HepG2 (cell line): ENCODE measurements around the gene AUP1. TPM values are rescaled to one million over a fixed set of nuclear protein-coding genes. Genes with fewer than 3 reads are reported as not detected.

ENCODE experiments used
- AGO1 ChIP-seq: fragments of 200-400 bp; formaldehyde crosslinking; IDR thresholded peaks from 2 replicates; pipeline ENCODE4 v1.6.1; 2017; ENCODE audit warnings: mild to moderate bottlenecking, low read depth, low read length, moderate library complexity; ENCODE audit not compliant: poor library complexity, severe bottlenecking
- AHR ChIP-seq: IDR thresholded peaks from 2 replicates; pipeline ENCODE4 v1.6.1; 2018; ENCODE audit warnings: missing genetic modification reagents, missing compliant biosample characterization
- ATF7-NPFF ChIP-seq: sonication (generic); formaldehyde crosslinking; IDR thresholded peaks from 2 replicates; pipeline ENCODE4 v1.8.1; 2023; ENCODE audit warnings: mild to moderate bottlenecking, low read depth, missing genetic modification reagents, moderate library complexity
- BCLAF1 ChIP-seq: fragments of 450-650 bp; IDR thresholded peaks from 2 replicates; pipeline ENCODE4 v1.6.1; 2017; ENCODE audit warnings: mild to moderate bottlenecking
- BORCS8-MEF2B ChIP-seq: sonication (generic); formaldehyde crosslinking; IDR thresholded peaks from 2 replicates; pipeline ENCODE4 v1.8.0; 2022; ENCODE audit warnings: mild to moderate bottlenecking, missing genetic modification reagents
- FOXP1 ChIP-seq, 2 experiments: fragments of 450-650 bp in 1 of 2; IDR thresholded peaks; 2 replicates each; pipeline ENCODE4 v1.6.1; 2017 to 2018; ENCODE audit warnings: antibody characterized with exemption in 1 of 2
- GLMP ChIP-seq: sonication (generic); formaldehyde crosslinking; IDR thresholded peaks from 2 replicates; pipeline ENCODE4 v1.9.0; 2021; ENCODE audit warnings: missing genetic modification reagents, mild to moderate bottlenecking, borderline replicate concordance
- HNF1B ChIP-seq: sonication (generic); formaldehyde crosslinking; IDR thresholded peaks from 2 replicates; pipeline ENCODE4 v1.5.1; 2020; ENCODE audit warnings: mild to moderate bottlenecking, moderate library complexity, missing genetic modification reagents
- MED1 ChIP-seq: sonication (generic); formaldehyde crosslinking; IDR thresholded peaks from 2 replicates; pipeline ENCODE4 v1.4.0; 2020; ENCODE audit warnings: missing genetic modification reagents
- SIX4 ChIP-seq: sonication (generic); formaldehyde crosslinking; IDR thresholded peaks from 2 replicates; pipeline ENCODE4 v1.4.0; 2020; ENCODE audit warnings: missing genetic modification reagents
- SNAPC5 ChIP-seq: sonication (generic); formaldehyde crosslinking; IDR thresholded peaks from 2 replicates; pipeline ENCODE4 v1.8.1; 2023; ENCODE audit warnings: mild to moderate bottlenecking, missing genetic modification reagents, borderline replicate concordance
- SOX6 ChIP-seq, 2 experiments: fragments of 450-650 bp in 1 of 2; sonication (generic) in 1 of 2; formaldehyde crosslinking in 1 of 2; IDR thresholded peaks; 2 replicates each; pipeline versions ENCODE4 v1.4.0 to v1.6.1; 2017 to 2020; ENCODE audit warnings: antibody characterized with exemption in 1 of 2, mild to moderate bottlenecking in 1 of 2, missing genetic modification reagents in 1 of 2
- ZBTB25 ChIP-seq: IDR thresholded peaks from 2 replicates; pipeline ENCODE4 v1.6.1; 2018; ENCODE audit warnings: missing genetic modification reagents
- ZNF282 ChIP-seq: fragments of 450-650 bp; IDR thresholded peaks from 2 replicates; pipeline ENCODE4 v1.6.1; 2018; ENCODE audit not compliant: partially characterized antibody
- polyA plus RNA-seq, 8 experiments: library from polyadenylated mRNA; depleted of rRNA in 3 of 8; stranded (reverse) in 7 of 8; unstranded in 1 of 8; fragments of >200 nt; fragmentation: Illumina TruSeq in 4 of 8; extraction: Trizol in 4 of 8; gene quantifications; 2 replicates each; pipeline versions ENCODE4 v1.2.1 to v1.2.3, GENCODE V29; 2011 to 2016; ENCODE audit warnings: low read depth in 4 of 8, missing spikeins in 1 of 8, mixed read lengths in 1 of 8; ENCODE audit not compliant: insufficient read depth in 1 of 8
- total RNA-seq, 5 experiments: library from RNA; depleted of rRNA; stranded (reverse); fragments of >200 nt; fragmentation: Illumina TruSeq; extraction: Trizol; gene quantifications; 2 replicates each; pipeline ENCODE4 v1.2.3, GENCODE V29; 2016; ENCODE audit warnings: low read depth in 1 of 5

The AUP1 gene
- total and polyA plus RNA-seq, 2 of the 13 experiments (the other 11 are each of a cell fraction or from before 2014, with no cell fraction given): 174 to 267 TPM

GRCh38 chr2:74525717-74526648 lies 3.5 kb downstream of the AUP1 start, which contains the start of gene DQX1 (continued):
- TF ChIP-seq ZNF282: no peak
- no peak for TF ChIP-seq FOXP1 (IDR thresholded peaks at IDR 0.05)
- TF ChIP-seq FOXP1 (CRISPR knock-in tag; IDR thresholded peaks at IDR 0.05): 0 out of 2 replicates have a peak, but pooled peaks have one; percentile 13
- no peak; the same call in 1 of the 2 replicates for TF ChIP-seq ZBTB25 (CRISPR knock-in tag)
- TF ChIP-seq SIX4 (CRISPR knock-in tag): no peak
- peak; percentile 57; the same call in 1 of the 2 replicates for TF ChIP-seq AHR (CRISPR knock-in tag)
- no peak for TF ChIP-seq GLMP (CRISPR knock-in tag)
- no peak for TF ChIP-seq SOX6 (IDR thresholded peaks at IDR 0.05)
- TF ChIP-seq SOX6 (CRISPR knock-in tag; IDR thresholded peaks at IDR 0.05): peak; percentile 21; the same call in 1 of the 2 replicates
- TF ChIP-seq HNF1B: 0 out of 2 replicates have a peak, but pooled peaks have one; percentile 8
- TF ChIP-seq BCLAF1: no peak
- no peak for TF ChIP-seq SNAPC5 (CRISPR knock-in tag)
- TF ChIP-seq ATF7-NPFF (CRISPR knock-in tag): peak; percentile 62; the same call in 1 of the 2 replicates
- TF ChIP-seq MED1 (CRISPR knock-in tag): peak; percentile 87
- TF ChIP-seq BORCS8-MEF2B (CRISPR knock-in tag): no peak
- no peak for TF ChIP-seq AGO1
